Mucosa of stomach (tissue), 1 donor: ENCODE measurements around the gene ATOH1.

Experiments used
- H3K27me3 ChIP-seq: one replicate; pipeline ENCODE4 v1.7.0; 2013; ENCODE audit warnings: mild to moderate bottlenecking, low read length; ENCODE audit not compliant: control insufficient read depth, insufficient read depth
- H3K36me3 ChIP-seq: one replicate; pipeline ENCODE4 v1.7.0; 2013; ENCODE audit warnings: low read length; ENCODE audit not compliant: control insufficient read depth, insufficient read depth
- H3K4me1 ChIP-seq: one replicate; pipeline ENCODE4 v1.7.0; 2013; ENCODE audit warnings: mild to moderate bottlenecking, low read length; ENCODE audit not compliant: control insufficient read depth, insufficient read depth
- H3K4me3 ChIP-seq: one replicate; pipeline ENCODE4 v1.7.0; 2013; ENCODE audit warnings: low read length
- H3K9ac ChIP-seq: one replicate; pipeline ENCODE4 v1.7.0; 2013; ENCODE audit warnings: mild to moderate bottlenecking, low read length, moderate library complexity
- H3K9me3 ChIP-seq: one replicate; pipeline ENCODE4 v1.7.0; 2013; ENCODE audit warnings: mild to moderate bottlenecking, low read length, moderate library complexity; ENCODE audit not compliant: control insufficient read depth
- donor health status: Pancreatic carcinoma.

ATOH1 gene

GRCh38 chr4:93842601-93843252, 14.2 kb downstream of the ATOH1 start:
- peaks cover 40% of the 10 kb centered on the region for H3K4me1 ChIP-seq
- no peak overlapping the region for H3K4me3 ChIP-seq
- no peaks in the 10 kb centered on the region for H3K36me3 ChIP-seq
- H3K9me3 ChIP-seq: no peaks in the 10 kb centered on the region
- H3K27me3 ChIP-seq: no peaks in the 10 kb centered on the region
- no peak overlapping the region for H3K9ac ChIP-seq

DNA sequence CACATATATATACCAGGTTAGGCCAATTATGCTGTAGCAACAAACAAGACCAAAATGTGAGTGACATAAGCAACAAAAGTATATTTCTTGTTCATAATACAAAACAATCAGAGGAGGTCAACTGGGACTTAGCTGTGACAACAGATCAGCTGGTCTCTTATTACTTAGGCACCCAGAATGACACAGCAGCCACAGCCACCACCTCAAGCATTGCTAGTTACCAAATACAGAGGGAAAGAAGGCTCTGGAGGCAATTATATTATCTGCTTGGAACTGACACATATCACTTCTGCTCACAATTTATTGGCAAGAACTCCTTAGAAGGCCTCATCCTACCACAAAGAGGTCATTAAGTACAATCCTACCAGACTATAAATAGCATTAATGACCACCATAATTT, 15.2 kb downstream of the ATOH1 start:
- no peaks in the 10 kb centered on the region for H3K36me3 ChIP-seq
- no peaks in the 10 kb centered on the region for H3K9me3 ChIP-seq
- no peak overlapping the region for H3K4me3 ChIP-seq
- H3K4me1 ChIP-seq: peaks cover 40% of the 10 kb centered on the region
- H3K27me3 ChIP-seq: no peaks in the 10 kb centered on the region
- no peak overlapping the region for H3K9ac ChIP-seq

GRCh38 chr4:93852680-93853079, 24.1 kb downstream of the ATOH1 start:
- Histone ChIP-seq H3K4me1 (peaks cover 16% of the 10 kb centered on the region), H3K9ac (no peak overlapping the region), H3K4me3 (no peak overlapping the region), H3K9me3 (no peaks in the 10 kb centered on the region), H3K36me3 (no peaks in the 10 kb centered on the region), H3K27me3 (no peaks in the 10 kb centered on the region)

GRCh38 chr4:93855926-93856325, 27.4 kb downstream of the ATOH1 start:
- Histone ChIP-seq H3K27me3 (no peaks in the 10 kb centered on the region), H3K9me3 (no peaks in the 10 kb centered on the region), H3K4me1 (peaks cover 16% of the 10 kb centered on the region), H3K4me3 (no peak overlapping the region), H3K36me3 (no peaks in the 10 kb centered on the region), H3K9ac (no peak overlapping the region)

DNA sequence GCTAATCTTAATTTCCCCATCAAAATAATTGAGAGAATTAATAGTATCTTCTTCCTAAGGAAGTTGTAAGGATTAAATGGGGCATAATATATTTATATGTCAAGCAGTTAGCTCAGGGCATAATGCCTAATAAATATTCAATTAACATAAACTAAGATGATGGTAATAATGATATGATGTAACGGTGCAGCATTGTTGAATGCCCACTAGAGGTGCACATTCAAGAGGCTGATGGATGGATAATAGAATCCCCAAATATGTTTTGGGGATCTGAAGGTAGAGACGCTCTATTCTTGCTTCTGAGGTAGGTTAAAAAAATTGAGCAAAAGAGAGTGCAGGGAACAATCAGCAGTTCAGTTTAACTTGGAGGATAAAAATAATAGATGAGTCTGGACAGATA, 37.1 kb downstream of the ATOH1 start:
- Histone ChIP-seq H3K36me3 (no peaks in the 10 kb centered on the region), H3K4me3 (no peak overlapping the region), H3K9ac (no peak overlapping the region), H3K9me3 (no peaks in the 10 kb centered on the region), H3K27me3 (no peaks in the 10 kb centered on the region), H3K4me1 (no peaks in the 10 kb centered on the region)

GRCh38 chr4:93867416-93868001, 39.0 kb downstream of the ATOH1 start:
- Histone ChIP-seq H3K9ac (no peak overlapping the region), H3K36me3 (no peaks in the 10 kb centered on the region), H3K4me3 (no peak overlapping the region), H3K9me3 (no peaks in the 10 kb centered on the region), H3K4me1 (peaks cover 4% of the 10 kb centered on the region), H3K27me3 (no peaks in the 10 kb centered on the region)

GRCh38 chr4:93870876-93871458, 42.4 kb downstream of the ATOH1 start:
- no peaks in the 10 kb centered on the region for H3K9me3 ChIP-seq

GRCh38 chr4:93876754-93877153, 48.2 kb downstream of the ATOH1 start:
- H3K4me1 ChIP-seq: peaks cover 9% of the 10 kb centered on the region
- H3K4me3 ChIP-seq: no peak overlapping the region
- no peaks in the 10 kb centered on the region for H3K27me3 ChIP-seq
- no peaks in the 10 kb centered on the region for H3K9me3 ChIP-seq
- H3K36me3 ChIP-seq: no peaks in the 10 kb centered on the region
- H3K9ac ChIP-seq: no peak overlapping the region

More at GRCh38 chr4:93870876-93871458, 42.4 kb downstream of the ATOH1 start:
- Histone ChIP-seq H3K9ac (no peak overlapping the region), H3K4me3 (no peak overlapping the region), H3K36me3 (no peaks in the 10 kb centered on the region), H3K27me3 (no peaks in the 10 kb centered on the region), H3K4me1 (peaks cover 5% of the 10 kb centered on the region)

- Histone ChIP-seq H3K36me3 (no peaks in the 10 kb centered on the region), H3K9ac (no peak overlapping the region), H3K4me1 (peaks cover 4% of the 10 kb centered on the region)
Measured at GRCh38 chr4:93878566-93878965, 50.0 kb downstream of the ATOH1 start.

GRCh38 chr4:93879919-93880318, 51.4 kb downstream of the ATOH1 start:
- Histone ChIP-seq H3K4me3 (no peak overlapping the region), H3K9ac (no peak overlapping the region), H3K4me1 (peaks cover 4% of the 10 kb centered on the region), H3K9me3 (no peaks in the 10 kb centered on the region), H3K36me3 (no peaks in the 10 kb centered on the region), H3K27me3 (no peaks in the 10 kb centered on the region)

More at GRCh38 chr4:93878566-93878965, 50.0 kb downstream of the ATOH1 start:
- no peak overlapping the region for H3K4me3 ChIP-seq
- H3K9me3 ChIP-seq: no peaks in the 10 kb centered on the region
- H3K27me3 ChIP-seq: no peaks in the 10 kb centered on the region
